GM23338 (cell line): Measurements from ENCODE around the gene DGAT2. TPM values are rescaled to one million over a fixed set of nuclear protein-coding genes. Genes with fewer than 3 reads are reported as not detected.

ENCODE experiments used
- ATAC-seq: fragments of 200-7000 bp; cut with Tn5 transposase; 3 replicates; pipeline ENCODE4 v1.9.1; 2020
- DNase-seq: peaks from one replicate; pipeline ENCODE4 v3.0.0-alpha.2; 2015; ENCODE audit warnings: low spot score
- H2AFZ ChIP-seq: fragments of 200-600 bp; sonication (generic); 2 replicates; pipeline ENCODE4 v1.8.0; 2016; ENCODE audit warnings: antibody characterized with exemption, mild to moderate bottlenecking, moderate library complexity
- H3F3A ChIP-seq: fragments of 200-600 bp; sonication (generic); replicated peaks from 2 replicates; pipeline ENCODE4 v1.8.0; 2017; ENCODE audit warnings: antibody characterized with exemption, mixed run types, low read depth
- H3K27ac ChIP-seq: fragments of 200-600 bp; sonication (generic); 2 replicates; pipeline ENCODE4 v1.6.1; 2016; ENCODE audit warnings: low read depth
- H3K27me3 ChIP-seq: fragments of 200-600 bp; sonication (generic); 2 replicates; pipeline ENCODE4 v1.8.0; 2016; ENCODE audit warnings: mild to moderate bottlenecking, mixed run types, moderate library complexity; ENCODE audit not compliant: insufficient read depth
- H3K36me3 ChIP-seq: fragments of 200-600 bp; sonication (generic); 2 replicates; pipeline ENCODE4 v1.8.0; 2016; ENCODE audit warnings: mild to moderate bottlenecking; ENCODE audit not compliant: insufficient read depth
- H3K4me1 ChIP-seq: fragments of 200-600 bp; sonication (generic); 2 replicates; pipeline ENCODE4 v1.8.0; 2016; ENCODE audit warnings: mild to moderate bottlenecking, moderate library complexity; ENCODE audit not compliant: insufficient read depth
- H3K4me2 ChIP-seq: fragments of 200-600 bp; sonication (generic); 2 replicates; pipeline ENCODE4 v1.7.1; 2017; ENCODE audit warnings: mixed run types
- H3K4me3 ChIP-seq: fragments of 200-600 bp; sonication (generic); 2 replicates; pipeline ENCODE4 v1.6.1; 2016; ENCODE audit warnings: mixed run types
- H3K79me2 ChIP-seq: fragments of 200-600 bp; sonication (generic); replicated peaks from 2 replicates; pipeline ENCODE4 v1.8.0; 2017; ENCODE audit warnings: mild to moderate bottlenecking; ENCODE audit not compliant: insufficient read depth
- H3K9me2 ChIP-seq: fragments of 200-600 bp; sonication (generic); 2 replicates; pipeline ENCODE4 v1.8.0; 2017; ENCODE audit not compliant: insufficient read depth
- H4K20me1 ChIP-seq: fragments of 200-600 bp; sonication (generic); replicated peaks from 2 replicates; pipeline ENCODE4 v1.8.0; 2017; ENCODE audit warnings: mild to moderate bottlenecking; ENCODE audit not compliant: insufficient read depth
- H3K27ac Mint-ChIP-seq: 2 replicates; pipeline ENCODE4 v1.8.0; 2020; ENCODE audit warnings: inconsistent platforms, mild to moderate bottlenecking, moderate library complexity, mixed read lengths
- H3K27me3 Mint-ChIP-seq: 3 replicates; pipeline ENCODE4 v1.8.0; 2022; ENCODE audit warnings: low read depth, mild to moderate bottlenecking, moderate library complexity, mixed read lengths, inconsistent platforms; ENCODE audit not compliant: insufficient read depth, poor library complexity
- H3K36me3 Mint-ChIP-seq: 3 replicates; pipeline ENCODE4 v1.8.0; 2021; ENCODE audit warnings: low read depth, mild to moderate bottlenecking, inconsistent platforms, moderate library complexity, mixed read lengths
- H3K4me1 Mint-ChIP-seq: 3 replicates; pipeline ENCODE4 v1.8.0; 2020; ENCODE audit warnings: mild to moderate bottlenecking, inconsistent platforms, mixed read lengths
- H3K4me3 Mint-ChIP-seq: 3 replicates; pipeline ENCODE4 v1.8.0; 2021; ENCODE audit warnings: moderate library complexity, mild to moderate bottlenecking, inconsistent platforms, mixed read lengths
- H3K9me3 Mint-ChIP-seq: 3 replicates; pipeline ENCODE4 v1.8.0; 2020; ENCODE audit warnings: moderate library complexity, mild to moderate bottlenecking, inconsistent platforms, mixed read lengths
- EZH2phosphoT487 ChIP-seq: fragments of 200-600 bp; sonication (generic); IDR thresholded peaks from one replicate; pipeline ENCODE4 v1.8.1; 2018; ENCODE audit warnings: antibody characterized with exemption; ENCODE audit not compliant: unreplicated experiment
- NANOG ChIP-seq: IDR thresholded peaks from 2 replicates; pipeline ENCODE4 v1.6.1; 2016; ENCODE audit warnings: antibody characterized with exemption, borderline replicate concordance
- STAT1 ChIP-seq: IDR thresholded peaks from one replicate; pipeline ENCODE4 v1.6.1; 2016; ENCODE audit warnings: antibody characterized with exemption; ENCODE audit not compliant: unreplicated experiment
- ZNF114 ChIP-seq: fragments of 250-450 bp; sonication (Bioruptor Pico); IDR thresholded peaks from 2 replicates; pipeline ENCODE4 v1.5.0; 2020; ENCODE audit warnings: mild to moderate bottlenecking, moderate library complexity
- ZNF331 ChIP-seq: fragments of 250-450 bp; sonication (Bioruptor Pico); IDR thresholded peaks from 2 replicates; pipeline ENCODE4 v1.5.0; 2020; ENCODE audit warnings: low read depth, mild to moderate bottlenecking, moderate library complexity
- polyA plus RNA-seq: library from polyadenylated mRNA; unstranded; fragments of >200 nt; fragmentation: Nextera tagmentation; extraction: Ambion mirVana; gene quantifications from 2 replicates; pipeline ENCODE4 v1.2.1, GENCODE V29; 2016
- total RNA-seq: library from RNA; depleted of rRNA; stranded (reverse); fragments of >200 nt; shearing (Covaris generic); gene quantifications from 2 replicates; pipeline ENCODE4 v1.2.3, GENCODE V29; 2014
- TF ChIP-seq, protein P1 (sequence below), 2 experiments: fragments of 200-600 bp in 1 of 2; sonication (generic) in 1 of 2; conservative IDR thresholded peaks; 2 replicates each; pipeline versions ENCODE4 v1.5.1 to v1.6.1; 2016 to 2017; ENCODE audit warnings: antibody characterized with exemption in 2 of 2, low read depth in 2 of 2, mild to moderate bottlenecking in 2 of 2, moderate library complexity in 1 of 2
- TF ChIP-seq, protein P2 (sequence below): fragments of 250-450 bp; sonication (Bioruptor Pico); IDR thresholded peaks from 2 replicates; pipeline ENCODE4 v1.5.0; 2020; ENCODE audit warnings: mild to moderate bottlenecking, moderate library complexity
- TF ChIP-seq, protein P3 (sequence below): IDR thresholded peaks from 2 replicates; pipeline ENCODE4 v1.6.1; 2016; ENCODE audit warnings: antibody characterized with exemption
- TF ChIP-seq, protein P4 (sequence below): IDR thresholded peaks from one replicate; pipeline ENCODE4 v1.6.1; 2018; ENCODE audit warnings: antibody characterized with exemption; ENCODE audit not compliant: unreplicated experiment

Gene DGAT2
- total and polyA plus RNA-seq, 2 experiments from 2014 or later = 1.9 to 2.6 TPM

DNA sequence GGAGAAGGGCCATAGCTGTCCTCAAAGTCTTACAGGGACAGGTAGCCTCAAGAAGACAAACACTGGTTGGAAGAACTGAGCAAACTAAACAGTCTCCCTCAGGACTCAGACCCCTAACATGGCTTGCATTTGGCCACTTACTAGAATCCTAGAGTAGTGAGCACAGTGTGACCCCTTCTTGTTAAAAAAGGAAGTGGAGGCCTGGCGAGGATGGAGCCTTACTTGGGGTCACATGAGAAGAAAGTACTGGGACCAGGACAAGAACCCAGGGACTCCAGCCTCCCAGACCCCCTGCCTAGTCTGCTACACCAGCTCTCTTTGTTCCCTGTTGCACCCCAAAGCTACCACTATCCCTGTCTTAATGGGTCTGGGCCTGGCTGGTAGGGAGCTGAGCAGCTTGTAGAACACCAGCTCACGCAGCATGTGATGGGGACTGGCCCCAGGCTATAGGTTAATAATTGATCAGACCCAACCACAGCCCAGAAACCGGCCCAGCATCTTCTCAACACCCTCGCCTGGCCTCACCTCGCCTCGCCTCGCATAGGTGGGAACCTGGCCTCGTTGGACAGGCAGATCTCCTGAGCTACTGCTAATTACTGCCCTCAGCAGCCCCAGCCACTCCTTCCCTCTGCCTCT, 17.6 kb downstream of the DGAT2 start (continued):
- TF ChIP-seq, protein P1, sequence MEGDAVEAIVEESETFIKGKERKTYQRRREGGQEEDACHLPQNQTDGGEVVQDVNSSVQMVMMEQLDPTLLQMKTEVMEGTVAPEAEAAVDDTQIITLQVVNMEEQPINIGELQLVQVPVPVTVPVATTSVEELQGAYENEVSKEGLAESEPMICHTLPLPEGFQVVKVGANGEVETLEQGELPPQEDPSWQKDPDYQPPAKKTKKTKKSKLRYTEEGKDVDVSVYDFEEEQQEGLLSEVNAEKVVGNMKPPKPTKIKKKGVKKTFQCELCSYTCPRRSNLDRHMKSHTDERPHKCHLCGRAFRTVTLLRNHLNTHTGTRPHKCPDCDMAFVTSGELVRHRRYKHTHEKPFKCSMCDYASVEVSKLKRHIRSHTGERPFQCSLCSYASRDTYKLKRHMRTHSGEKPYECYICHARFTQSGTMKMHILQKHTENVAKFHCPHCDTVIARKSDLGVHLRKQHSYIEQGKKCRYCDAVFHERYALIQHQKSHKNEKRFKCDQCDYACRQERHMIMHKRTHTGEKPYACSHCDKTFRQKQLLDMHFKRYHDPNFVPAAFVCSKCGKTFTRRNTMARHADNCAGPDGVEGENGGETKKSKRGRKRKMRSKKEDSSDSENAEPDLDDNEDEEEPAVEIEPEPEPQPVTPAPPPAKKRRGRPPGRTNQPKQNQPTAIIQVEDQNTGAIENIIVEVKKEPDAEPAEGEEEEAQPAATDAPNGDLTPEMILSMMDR (conservative IDR thresholded peaks at IDR 0.05; ENCODE audit: low read depth in 2 of 2) = no peak

DNA sequence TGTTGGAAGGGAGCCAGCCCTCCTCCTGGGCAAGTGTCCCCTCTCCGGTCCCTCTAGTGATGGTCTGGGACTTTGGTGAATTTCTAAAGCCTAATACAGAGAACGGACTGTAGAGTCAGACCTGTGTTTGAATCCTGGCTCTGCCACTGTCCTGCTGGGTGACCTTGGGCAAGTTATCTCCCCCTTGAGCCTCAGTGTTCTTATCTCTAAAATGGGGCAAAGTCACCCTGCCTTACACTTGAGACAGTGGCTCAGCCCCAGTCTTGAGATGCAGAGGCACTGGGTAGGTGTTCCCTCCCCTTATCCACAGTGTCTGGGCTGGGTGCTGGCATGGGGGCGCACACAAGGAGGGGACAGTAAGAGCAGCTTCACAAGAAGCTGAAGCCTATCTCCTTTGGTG, 20.9 kb downstream of the DGAT2 start:
- Histone ChIP-seq H3K27ac (no peak overlapping the region), H2AFZ (no peak overlapping the region), H3K36me3 (no peaks in the 10 kb centered on the region), H3K27me3 (no peaks in the 10 kb centered on the region), H3K79me2 (no peaks in the 10 kb centered on the region), H3K9me2 (no peaks in the 10 kb centered on the region), H3K4me2 (no peak overlapping the region), H3K4me3 (no peak overlapping the region), H3K4me1 (no peaks in the 10 kb centered on the region), H3F3A (no peaks in the 10 kb centered on the region), H4K20me1 (no peaks in the 10 kb centered on the region)
- Mint-ChIP-seq H3K4me3 (no peak overlapping the region), H3K4me1 (0 out of 3 replicates have a peak, but pooled peaks cover 2% of the 10 kb centered on the region), H3K9me3 (no peaks in the 10 kb centered on the region), H3K27ac (no peak overlapping the region), H3K27me3 (peaks cover 5% of the 10 kb centered on the region), H3K36me3 (no peaks in the 10 kb centered on the region)
- no peak for DNase-seq
- ATAC-seq = no peak
- TF ChIP-seq, protein P2, sequence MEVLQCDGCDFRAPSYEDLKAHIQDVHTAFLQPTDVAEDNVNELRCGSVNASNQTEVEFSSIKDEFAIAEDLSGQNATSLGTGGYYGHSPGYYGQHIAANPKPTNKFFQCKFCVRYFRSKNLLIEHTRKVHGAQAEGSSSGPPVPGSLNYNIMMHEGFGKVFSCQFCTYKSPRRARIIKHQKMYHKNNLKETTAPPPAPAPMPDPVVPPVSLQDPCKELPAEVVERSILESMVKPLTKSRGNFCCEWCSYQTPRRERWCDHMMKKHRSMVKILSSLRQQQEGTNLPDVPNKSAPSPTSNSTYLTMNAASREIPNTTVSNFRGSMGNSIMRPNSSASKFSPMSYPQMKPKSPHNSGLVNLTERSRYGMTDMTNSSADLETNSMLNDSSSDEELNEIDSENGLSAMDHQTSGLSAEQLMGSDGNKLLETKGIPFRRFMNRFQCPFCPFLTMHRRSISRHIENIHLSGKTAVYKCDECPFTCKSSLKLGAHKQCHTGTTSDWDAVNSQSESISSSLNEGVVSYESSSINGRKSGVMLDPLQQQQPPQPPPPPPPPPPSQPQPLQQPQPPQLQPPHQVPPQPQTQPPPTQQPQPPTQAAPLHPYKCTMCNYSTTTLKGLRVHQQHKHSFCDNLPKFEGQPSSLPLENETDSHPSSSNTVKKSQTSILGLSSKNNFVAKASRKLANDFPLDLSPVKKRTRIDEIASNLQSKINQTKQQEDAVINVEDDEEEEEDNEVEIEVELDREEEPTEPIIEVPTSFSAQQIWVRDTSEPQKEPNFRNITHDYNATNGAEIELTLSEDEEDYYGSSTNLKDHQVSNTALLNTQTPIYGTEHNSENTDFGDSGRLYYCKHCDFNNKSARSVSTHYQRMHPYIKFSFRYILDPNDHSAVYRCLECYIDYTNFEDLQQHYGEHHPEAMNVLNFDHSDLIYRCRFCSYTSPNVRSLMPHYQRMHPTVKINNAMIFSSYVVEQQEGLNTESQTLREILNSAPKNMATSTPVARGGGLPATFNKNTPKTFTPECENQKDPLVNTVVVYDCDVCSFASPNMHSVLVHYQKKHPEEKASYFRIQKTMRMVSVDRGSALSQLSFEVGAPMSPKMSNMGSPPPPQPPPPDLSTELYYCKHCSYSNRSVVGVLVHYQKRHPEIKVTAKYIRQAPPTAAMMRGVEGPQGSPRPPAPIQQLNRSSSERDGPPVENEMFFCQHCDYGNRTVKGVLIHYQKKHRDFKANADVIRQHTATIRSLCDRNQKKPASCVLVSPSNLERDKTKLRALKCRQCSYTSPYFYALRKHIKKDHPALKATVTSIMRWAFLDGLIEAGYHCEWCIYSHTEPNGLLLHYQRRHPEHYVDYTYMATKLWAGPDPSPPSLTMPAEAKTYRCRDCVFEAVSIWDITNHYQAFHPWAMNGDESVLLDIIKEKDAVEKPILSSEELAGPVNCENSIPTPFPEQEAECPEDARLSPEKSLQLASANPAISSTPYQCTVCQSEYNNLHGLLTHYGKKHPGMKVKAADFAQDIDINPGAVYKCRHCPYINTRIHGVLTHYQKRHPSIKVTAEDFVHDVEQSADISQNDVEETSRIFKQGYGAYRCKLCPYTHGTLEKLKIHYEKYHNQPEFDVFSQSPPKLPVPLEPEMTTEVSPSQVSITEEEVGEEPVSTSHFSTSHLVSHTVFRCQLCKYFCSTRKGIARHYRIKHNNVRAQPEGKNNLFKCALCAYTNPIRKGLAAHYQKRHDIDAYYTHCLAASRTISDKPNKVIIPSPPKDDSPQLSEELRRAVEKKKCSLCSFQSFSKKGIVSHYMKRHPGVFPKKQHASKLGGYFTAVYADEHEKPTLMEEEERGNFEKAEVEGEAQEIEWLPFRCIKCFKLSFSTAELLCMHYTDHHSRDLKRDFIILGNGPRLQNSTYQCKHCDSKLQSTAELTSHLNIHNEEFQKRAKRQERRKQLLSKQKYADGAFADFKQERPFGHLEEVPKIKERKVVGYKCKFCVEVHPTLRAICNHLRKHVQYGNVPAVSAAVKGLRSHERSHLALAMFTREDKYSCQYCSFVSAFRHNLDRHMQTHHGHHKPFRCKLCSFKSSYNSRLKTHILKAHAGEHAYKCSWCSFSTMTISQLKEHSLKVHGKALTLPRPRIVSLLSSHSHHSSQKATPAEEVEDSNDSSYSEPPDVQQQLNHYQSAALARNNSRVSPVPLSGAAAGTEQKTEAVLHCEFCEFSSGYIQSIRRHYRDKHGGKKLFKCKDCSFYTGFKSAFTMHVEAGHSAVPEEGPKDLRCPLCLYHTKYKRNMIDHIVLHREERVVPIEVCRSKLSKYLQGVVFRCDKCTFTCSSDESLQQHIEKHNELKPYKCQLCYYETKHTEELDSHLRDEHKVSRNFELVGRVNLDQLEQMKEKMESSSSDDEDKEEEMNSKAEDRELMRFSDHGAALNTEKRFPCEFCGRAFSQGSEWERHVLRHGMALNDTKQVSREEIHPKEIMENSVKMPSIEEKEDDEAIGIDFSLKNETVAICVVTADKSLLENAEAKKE (CRISPR knock-in tag) = no peak
- TF ChIP-seq, protein P3, sequence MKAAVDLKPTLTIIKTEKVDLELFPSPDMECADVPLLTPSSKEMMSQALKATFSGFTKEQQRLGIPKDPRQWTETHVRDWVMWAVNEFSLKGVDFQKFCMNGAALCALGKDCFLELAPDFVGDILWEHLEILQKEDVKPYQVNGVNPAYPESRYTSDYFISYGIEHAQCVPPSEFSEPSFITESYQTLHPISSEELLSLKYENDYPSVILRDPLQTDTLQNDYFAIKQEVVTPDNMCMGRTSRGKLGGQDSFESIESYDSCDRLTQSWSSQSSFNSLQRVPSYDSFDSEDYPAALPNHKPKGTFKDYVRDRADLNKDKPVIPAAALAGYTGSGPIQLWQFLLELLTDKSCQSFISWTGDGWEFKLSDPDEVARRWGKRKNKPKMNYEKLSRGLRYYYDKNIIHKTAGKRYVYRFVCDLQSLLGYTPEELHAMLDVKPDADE = no peak
- TF ChIP-seq STAT1 (no peak), ZNF331 (CRISPR knock-in tag) (no peak), NANOG (no peak), ZNF114 (CRISPR knock-in tag) (no peak), EZH2phosphoT487 (no peak)
- TF ChIP-seq, protein P1 (conservative IDR thresholded peaks at IDR 0.05; ENCODE audit: low read depth in 2 of 2) = no peak
- TF ChIP-seq, protein P4, sequence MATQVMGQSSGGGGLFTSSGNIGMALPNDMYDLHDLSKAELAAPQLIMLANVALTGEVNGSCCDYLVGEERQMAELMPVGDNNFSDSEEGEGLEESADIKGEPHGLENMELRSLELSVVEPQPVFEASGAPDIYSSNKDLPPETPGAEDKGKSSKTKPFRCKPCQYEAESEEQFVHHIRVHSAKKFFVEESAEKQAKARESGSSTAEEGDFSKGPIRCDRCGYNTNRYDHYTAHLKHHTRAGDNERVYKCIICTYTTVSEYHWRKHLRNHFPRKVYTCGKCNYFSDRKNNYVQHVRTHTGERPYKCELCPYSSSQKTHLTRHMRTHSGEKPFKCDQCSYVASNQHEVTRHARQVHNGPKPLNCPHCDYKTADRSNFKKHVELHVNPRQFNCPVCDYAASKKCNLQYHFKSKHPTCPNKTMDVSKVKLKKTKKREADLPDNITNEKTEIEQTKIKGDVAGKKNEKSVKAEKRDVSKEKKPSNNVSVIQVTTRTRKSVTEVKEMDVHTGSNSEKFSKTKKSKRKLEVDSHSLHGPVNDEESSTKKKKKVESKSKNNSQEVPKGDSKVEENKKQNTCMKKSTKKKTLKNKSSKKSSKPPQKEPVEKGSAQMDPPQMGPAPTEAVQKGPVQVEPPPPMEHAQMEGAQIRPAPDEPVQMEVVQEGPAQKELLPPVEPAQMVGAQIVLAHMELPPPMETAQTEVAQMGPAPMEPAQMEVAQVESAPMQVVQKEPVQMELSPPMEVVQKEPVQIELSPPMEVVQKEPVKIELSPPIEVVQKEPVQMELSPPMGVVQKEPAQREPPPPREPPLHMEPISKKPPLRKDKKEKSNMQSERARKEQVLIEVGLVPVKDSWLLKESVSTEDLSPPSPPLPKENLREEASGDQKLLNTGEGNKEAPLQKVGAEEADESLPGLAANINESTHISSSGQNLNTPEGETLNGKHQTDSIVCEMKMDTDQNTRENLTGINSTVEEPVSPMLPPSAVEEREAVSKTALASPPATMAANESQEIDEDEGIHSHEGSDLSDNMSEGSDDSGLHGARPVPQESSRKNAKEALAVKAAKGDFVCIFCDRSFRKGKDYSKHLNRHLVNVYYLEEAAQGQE = no peak
